Erythroblast (primary cell): ENCODE data around the gene WIPF2.

ENCODE experiments used
- GATA1 ChIP-seq: IDR thresholded peaks from 2 replicates; pipeline ENCODE4 v1.6.1; 2011; ENCODE audit warnings: low read depth, mild to moderate bottlenecking, control low read depth, low read length, moderate library complexity
- POLR2A ChIP-seq: IDR thresholded peaks from 2 replicates; pipeline ENCODE4 v1.6.1; 2011; ENCODE audit warnings: mild to moderate bottlenecking, low read length

GRCh38 chr17:40283662-40284061 is 64.6 kb downstream of the WIPF2 start:
- TF ChIP-seq POLR2A = no peak
- TF ChIP-seq GATA1 = no peak
